SJCRH30 (cell line): ENCODE measurements around the gene SCARB2. TPM values are rescaled to one million over a fixed set of nuclear protein-coding genes. Genes with fewer than 3 reads are reported as not detected.

ENCODE experiments used
- DNase-seq, 2 experiments: peaks; one replicate each; pipeline ENCODE4 v3.0.0-alpha.2; 2015 to 2020
- H3K27ac ChIP-seq: fragments of 250-450 bp; sonication (Bioruptor Pico); 2 replicates; pipeline ENCODE4 v1.5.1; 2020; ENCODE audit warnings: mild to moderate bottlenecking, moderate library complexity
- H3K27me3 ChIP-seq: fragments of 250-450 bp; sonication (Bioruptor Pico); 2 replicates; pipeline ENCODE4 v1.5.1; 2020; ENCODE audit warnings: mild to moderate bottlenecking, moderate library complexity
- H3K36me3 ChIP-seq: fragments of 250-450 bp; sonication (Bioruptor Pico); 2 replicates; pipeline ENCODE4 v1.5.1; 2020; ENCODE audit warnings: mild to moderate bottlenecking, moderate library complexity
- H3K4me1 ChIP-seq: fragments of 250-450 bp; sonication (Bioruptor Pico); 2 replicates; pipeline ENCODE4 v1.5.1; 2020; ENCODE audit warnings: mild to moderate bottlenecking, moderate library complexity
- H3K4me3 ChIP-seq: fragments of 250-450 bp; sonication (Bioruptor Pico); 2 replicates; pipeline ENCODE4 v1.5.1; 2020; ENCODE audit warnings: mild to moderate bottlenecking, moderate library complexity
- H3K9me3 ChIP-seq: fragments of 250-450 bp; sonication (Bioruptor Pico); replicated peaks from 2 replicates; pipeline ENCODE4 v1.5.1; 2020; ENCODE audit warnings: mild to moderate bottlenecking, moderate library complexity
- total RNA-seq: library from RNA; depleted of rRNA; stranded (reverse); fragments of >200 nt; shearing (Covaris generic); gene quantifications from 2 replicates; pipeline ENCODE4 v1.2.3, GENCODE V29; 2014; rRNA removed

The SCARB2 gene
- total RNA-seq, 1 experiment from 2014 or later = 99.4 TPM

DNA sequence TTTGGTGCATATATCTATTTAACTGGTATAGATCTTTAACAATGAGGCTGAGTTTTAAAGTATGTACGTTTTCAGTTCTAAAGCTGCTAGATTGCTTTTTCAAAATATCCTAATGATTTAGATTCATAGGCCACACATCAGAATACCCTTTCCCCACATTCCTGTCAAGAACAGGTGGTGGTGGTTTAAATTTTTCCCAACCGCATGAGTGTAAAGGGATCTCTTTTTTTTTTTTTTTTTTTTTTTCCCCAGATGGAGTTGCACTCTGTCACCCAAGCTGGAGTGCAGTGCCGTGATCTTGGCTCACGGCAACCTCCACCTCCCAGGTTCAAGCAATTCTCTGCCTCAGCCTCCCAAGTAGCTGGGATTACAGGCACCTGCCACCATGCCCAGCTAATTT is 93.4 kb downstream of the SCARB2 start:
- DNase-seq = peak; percentile 68 to 85

GRCh38 chr4:76117536-76117935 is 96.1 kb downstream of the SCARB2 start:
- H3K27ac ChIP-seq = no peak overlapping the region
- 0 out of 2 replicates have a peak, but pooled peaks cover 5% of the 10 kb centered on the region for H3K9me3 ChIP-seq
- peaks cover 90% of the 10 kb centered on the region for H3K36me3 ChIP-seq

More for the DNA sequence above, 93.4 kb downstream of the SCARB2 start:
- H3K9me3 ChIP-seq = 0 out of 2 replicates have a peak, but pooled peaks cover 7% of the 10 kb centered on the region
- H3K27me3 ChIP-seq = no peaks in the 10 kb centered on the region
- peaks cover 93% of the 10 kb centered on the region for H3K36me3 ChIP-seq
- H3K4me3 ChIP-seq = no peak overlapping the region
- peaks cover 12% of the 10 kb centered on the region for H3K4me1 ChIP-seq
- H3K27ac ChIP-seq = 0 out of 2 replicates have a peak overlapping the region, but pooled peaks have one; percentile 3

GRCh38 chr4:76116821-76117220 is 96.8 kb downstream of the SCARB2 start:
- Histone ChIP-seq H3K4me3 (no peak overlapping the region), H3K27me3 (no peaks in the 10 kb centered on the region), H3K36me3 (peaks cover 83% of the 10 kb centered on the region), H3K27ac (no peak overlapping the region), H3K9me3 (no peaks in the 10 kb centered on the region), H3K4me1 (peaks cover 12% of the 10 kb centered on the region)
- no peak for DNase-seq

More at GRCh38 chr4:76117536-76117935, 96.1 kb downstream of the SCARB2 start:
- no peaks in the 10 kb centered on the region for H3K27me3 ChIP-seq
- DNase-seq = no peak
- H3K4me3 ChIP-seq = no peak overlapping the region
- H3K4me1 ChIP-seq = peaks cover 12% of the 10 kb centered on the region

Other genes starting within 250 kb of the SCARB2 start
- gene SDAD1, start 222.9 kb downstream of the SCARB2 start, total RNA-seq = 63.3 and 67.7 TPM in 2 replicates
- gene CXCL9, start 206.3 kb downstream of the SCARB2 start, total RNA-seq = not detected in 2 replicates
- gene CXCL10, start 190.3 kb downstream of the SCARB2 start, total RNA-seq = not detected in 2 replicates
- gene CXCL11, start 177.8 kb downstream of the SCARB2 start, total RNA-seq = not detected in 2 replicates
- 6.0 TPM in 2 replicates for gene ART3, start 139.1 kb downstream of the SCARB2 start, total RNA-seq
- 108 and 117 TPM in 2 replicates for gene NUP54, start 65.4 kb downstream of the SCARB2 start, total RNA-seq
- gene FAM47E, start 37.9 kb upstream of the SCARB2 start, total RNA-seq = 0.02 and 0.28 TPM in 2 replicates
- 2.4 and 2.8 TPM in 2 replicates for gene STBD1, start 92.9 kb upstream of the SCARB2 start, total RNA-seq
- not detected in 2 replicates for gene CCDC158, start 207.3 kb upstream of the SCARB2 start, total RNA-seq
- gene SHROOM3, start 221.4 kb upstream of the SCARB2 start, total RNA-seq = 22.8 and 23.0 TPM in 2 replicates